ENCODE data around the gene SERPINA9.

- no peak for TF ChIP-seq CTCF (optimal IDR thresholded peaks at IDR 0.05 in 1 of 3, IDR thresholded peaks at IDR 0.05 in 1 of 3, conservative IDR thresholded peaks at IDR 0.05 in 1 of 3; ENCODE audit: extremely low read depth in 1 of 3, insufficient read depth in 2 of 3, low read length in 3 of 3)
- TF ChIP-seq EZH2 (IDR thresholded peaks at IDR 0.05; ENCODE audit: low read length): no peak
Measured at GRCh38 chr14:94499673-94500072, 23.7 kb upstream of the SERPINA9 start.
